Stimulated activated CD8-positive, alpha-beta memory T cell treated with anti-CD3 and anti-CD28 coated beads, Interleukin-15, amount 100 ng/mL, for 1 hour (primary cell): ENCODE data around the gene MND1.
"Not testable (repeated sequence)": the region's sequence is repeated elsewhere in the genome, so short reads cannot be mapped to it uniquely, and the experiment has no call there.

Source experiments
- DNase-seq: peaks from one replicate; pipeline ENCODE4 v3.0.0-alpha.2; 2020; ENCODE audit warnings: low read depth

Gene MND1

DNA sequence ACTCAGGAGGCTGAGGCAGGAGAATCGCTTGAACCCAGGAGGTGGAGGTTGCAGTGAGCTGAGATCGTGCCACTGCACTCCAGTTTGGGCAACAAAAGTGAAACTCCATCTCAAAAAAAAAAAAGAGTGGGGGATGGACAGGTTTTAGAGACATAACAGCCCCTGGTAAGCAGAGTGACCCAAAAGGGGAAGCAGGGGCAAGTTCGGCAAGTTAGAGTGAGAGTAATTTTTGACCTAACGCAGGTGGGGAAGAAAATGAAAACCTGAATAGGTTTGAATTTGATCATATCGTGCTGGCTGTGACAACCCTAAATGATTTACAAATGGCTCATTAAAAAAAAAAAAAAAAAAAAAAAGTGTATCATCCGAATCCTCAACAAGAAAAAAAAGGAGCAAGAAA is 96.0 kb downstream of the MND1 start:
- no peak for DNase-seq

DNA sequence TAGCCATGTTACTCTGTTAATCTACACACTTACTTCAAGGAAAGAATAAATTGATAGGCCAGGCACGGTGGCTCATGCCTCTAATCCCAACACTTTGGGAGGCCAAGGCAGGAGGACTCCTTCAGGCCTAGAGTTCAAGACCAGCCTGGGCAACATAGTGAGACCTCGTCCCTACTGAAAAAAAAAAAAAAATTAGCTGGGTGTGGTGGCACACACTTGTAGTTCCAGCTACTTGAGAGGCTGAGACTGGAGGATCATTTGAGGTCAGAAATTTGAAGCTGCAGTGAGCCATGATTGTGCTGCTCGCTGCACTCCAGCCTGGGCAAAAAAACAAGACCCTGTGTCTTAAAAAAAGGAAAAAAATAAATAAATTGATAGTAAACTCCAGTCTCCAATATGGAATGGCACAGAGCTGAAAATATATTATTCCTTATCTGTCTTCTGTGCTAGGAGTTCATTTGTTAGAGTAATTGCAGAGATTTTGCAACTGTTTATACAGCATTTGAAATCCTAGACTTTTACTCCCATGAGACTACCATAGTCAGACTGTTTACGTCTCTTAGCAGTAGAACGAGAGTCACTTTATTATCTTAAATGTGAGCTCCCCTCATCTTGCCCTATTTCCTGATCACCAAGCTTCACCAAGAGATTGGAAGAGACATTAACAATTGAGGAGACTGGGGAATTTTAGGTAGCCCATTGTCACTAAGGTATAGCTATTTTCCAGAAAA is 102.9 kb downstream of the MND1 start:
- no peak for DNase-seq

DNA sequence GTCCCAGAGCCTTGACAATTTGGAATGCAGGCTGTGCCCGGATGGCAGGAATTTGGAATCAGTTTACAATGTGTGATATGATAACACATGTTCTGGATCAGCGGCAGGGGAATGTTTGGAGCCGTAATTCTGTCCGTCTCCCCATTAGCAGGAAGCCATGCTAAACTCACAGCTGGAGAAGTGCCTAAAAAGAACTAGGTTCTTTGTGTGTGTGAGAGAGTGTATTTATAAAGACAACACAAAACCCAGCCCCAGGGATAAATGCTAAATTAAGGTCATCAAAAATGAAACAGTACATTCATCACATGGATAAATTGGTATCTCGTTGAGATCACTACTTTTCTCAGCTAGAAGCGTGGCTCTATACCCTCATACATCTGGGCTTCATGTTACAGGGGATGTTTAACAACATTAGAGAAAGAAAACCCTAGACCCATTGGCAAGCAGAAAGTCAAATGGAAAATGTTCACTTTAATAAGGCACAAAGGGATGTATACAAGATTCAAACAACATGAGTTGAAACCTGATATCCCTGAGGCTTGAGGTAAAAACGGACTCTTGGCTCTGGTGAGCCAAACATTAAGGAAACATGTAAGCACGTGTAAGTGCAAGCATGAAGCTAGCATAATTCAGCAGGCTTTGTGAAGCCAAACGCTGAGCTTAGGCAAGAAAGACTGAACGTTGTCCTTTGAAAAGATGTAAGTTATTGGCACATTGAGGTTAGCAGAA is 103.7 kb downstream of the MND1 start:
- no peak for DNase-seq

GRCh38 chr4:153449338-153449737 is 104.8 kb downstream of the MND1 start:
- no peak for DNase-seq

GRCh38 chr4:153450544-153450917 is 106.0 kb downstream of the MND1 start:
- DNase-seq: no peak

GRCh38 chr4:153451145-153451544 is 106.7 kb downstream of the MND1 start:
- not testable (repeated sequence) for DNase-seq

DNA sequence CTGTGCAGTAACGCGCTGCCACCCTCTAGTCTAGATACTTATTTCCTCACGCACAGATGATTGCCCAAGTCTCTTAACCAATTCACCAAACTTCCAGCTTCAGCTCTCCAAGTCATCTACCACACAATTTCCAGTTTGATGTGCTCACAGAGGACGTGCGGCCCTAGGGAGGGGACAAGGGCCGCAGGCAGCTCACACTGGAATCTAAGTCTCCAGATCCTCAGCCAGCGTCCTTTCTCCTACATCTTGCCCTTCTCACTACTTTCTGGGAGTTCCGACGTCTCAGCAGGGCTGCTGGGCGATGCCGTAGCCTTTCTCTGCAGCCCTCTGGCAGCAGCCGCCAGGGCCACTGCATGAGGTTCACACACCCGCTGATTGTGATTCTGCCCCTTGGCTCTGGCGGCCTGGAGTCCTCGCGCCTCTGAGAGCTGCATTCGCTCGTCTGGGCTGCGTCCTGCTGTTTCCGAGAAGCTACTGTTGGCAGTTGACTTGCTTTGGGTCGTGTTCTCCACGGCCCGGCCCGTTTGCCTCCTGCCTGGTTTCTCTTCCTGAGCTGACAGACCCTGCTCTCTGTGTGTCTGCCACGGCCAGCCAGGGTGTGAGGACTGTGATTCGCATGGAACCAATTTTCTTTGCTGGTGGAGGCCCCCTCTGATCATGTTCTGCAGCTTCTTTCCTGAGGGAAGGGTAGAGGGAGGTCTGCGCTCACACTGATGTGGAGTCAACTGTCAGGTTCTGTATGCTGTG is 107.6 kb downstream of the MND1 start:
- no peak for DNase-seq

- no peak for DNase-seq
Measured at GRCh38 chr4:153452658-153453378, 108.3 kb downstream of the MND1 start.

DNA sequence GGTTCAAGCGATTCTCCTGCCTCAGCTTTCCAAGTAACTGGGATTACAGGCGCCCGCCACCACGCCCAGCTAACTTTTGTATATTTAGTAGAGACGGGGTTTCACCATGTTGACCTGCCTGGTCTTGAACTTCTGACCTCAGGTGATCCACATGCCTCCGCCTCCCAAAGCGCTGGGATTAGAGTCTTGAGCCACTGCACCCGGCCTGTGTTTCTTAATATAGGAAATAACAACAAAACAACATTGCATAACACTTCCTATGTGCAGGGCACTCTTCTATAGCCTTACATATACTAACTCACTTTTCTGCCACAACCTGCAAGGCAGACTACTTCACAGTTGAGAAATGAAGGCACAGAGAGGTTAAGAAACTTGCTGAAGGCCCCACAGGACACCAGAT is 108.9 kb downstream of the MND1 start:
- DNase-seq: no peak

DNA sequence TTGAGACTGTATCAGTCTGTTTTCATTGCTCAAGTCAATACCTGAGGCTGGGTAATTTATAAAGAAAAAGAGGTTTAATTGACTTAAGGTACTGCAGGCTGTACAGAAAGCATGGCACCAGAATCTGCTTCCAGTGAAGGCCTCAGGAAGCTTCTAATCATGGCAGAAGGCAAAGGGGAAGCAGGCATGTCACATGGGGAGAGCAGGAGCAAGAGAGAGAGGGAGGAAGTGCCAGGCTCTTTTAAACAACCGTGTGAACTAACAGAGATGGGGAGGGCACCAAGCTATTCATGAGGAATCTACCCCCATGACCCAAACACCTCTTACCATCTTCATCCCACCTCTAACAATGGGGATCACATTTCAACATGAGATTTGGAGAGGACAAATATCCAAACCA is 114.5 kb downstream of the MND1 start:
- DNase-seq: no peak

DNA sequence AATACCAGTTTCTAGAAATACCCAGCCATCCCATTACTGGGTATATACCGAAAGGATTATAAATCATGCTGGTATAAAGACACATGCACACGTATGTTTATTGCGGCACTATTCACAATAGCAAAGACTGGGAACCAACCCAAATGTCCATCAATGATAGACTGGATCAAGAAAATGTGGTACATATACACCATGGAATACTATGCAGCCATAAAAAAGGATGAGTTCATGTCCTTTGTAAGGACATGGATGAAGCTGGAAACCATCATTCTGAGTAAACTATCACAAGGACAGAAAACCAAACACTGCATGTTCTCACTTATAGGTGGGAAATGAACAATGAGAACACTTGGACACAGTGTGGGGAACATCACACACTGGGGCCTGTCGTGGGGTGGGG is 117.1 kb downstream of the MND1 start:
- not testable (repeated sequence) for DNase-seq

DNA sequence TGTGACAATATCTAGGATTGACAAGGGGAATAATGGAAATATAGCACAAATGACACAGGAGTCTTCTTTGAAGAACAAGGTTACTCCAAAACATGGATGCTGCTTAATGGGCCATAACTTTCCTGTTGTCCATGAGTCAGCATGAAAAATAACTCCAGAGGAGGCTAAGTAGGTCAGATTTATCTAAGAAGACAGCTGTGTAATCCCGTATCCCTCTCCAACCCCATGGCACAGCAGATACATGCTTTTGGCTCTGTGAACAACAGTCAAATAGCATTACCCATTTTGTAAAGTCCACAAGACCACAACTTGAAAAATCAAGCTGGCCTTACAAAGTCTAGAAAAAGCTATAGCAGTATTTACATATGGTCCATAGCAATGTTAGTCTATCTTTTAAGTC is 119.6 kb downstream of the MND1 start:
- no peak for DNase-seq
